Lower leg skin (tissue), 4 donors: ENCODE data around the gene PRIM2. TPM values are rescaled to one million over a fixed set of nuclear protein-coding genes. Genes with fewer than 3 reads are reported as not detected.

Experiments
- DNase-seq, 2 donors: peaks; one replicate each; pipeline ENCODE4 v3.0.0-alpha.2; 2019; ENCODE audit warnings: low spot score in 2 of 2
- H3K4me3 ChIP-seq: fragments of 200-600 bp; sonication (generic); 2 replicates; pipeline ENCODE4 v1.5.1; 2017; ENCODE audit warnings: mild to moderate bottlenecking, low read depth; ENCODE audit not compliant: poor library complexity, severe bottlenecking
- CTCF ChIP-seq, 3 donors: fragments of 450-650 bp; IDR thresholded peaks; one replicate each; pipeline ENCODE4 v1.5.1; 2016; ENCODE audit warnings: antibody characterized with exemption in 3 of 3, mild to moderate bottlenecking in 3 of 3, moderate library complexity in 2 of 3
- POLR2A ChIP-seq, 2 donors: fragments of 450-650 bp; IDR thresholded peaks; one replicate each; pipeline ENCODE4 v1.6.1; 2016 to 2017; ENCODE audit warnings: antibody characterized with exemption in 2 of 2, mild to moderate bottlenecking in 1 of 2, moderate library complexity in 1 of 2
- WGBS, 2 donors: methylation state at CpG; one replicate each; pipeline ENCODE4 v1.1.5; 2018; 5-methylcytosine and 5-hydroxymethylcytosine counted together
- intact Hi-C: fragments of 100-400 bp; cut with DNase I; formaldehyde crosslinking; loops from one replicate; pipeline ENCODE4 v1.15.0; 2023; ENCODE audit warnings: low total_unique reads
- total RNA-seq, 4 donors: library from RNA; depleted of rRNA; stranded (reverse); fragments of >200 nt; gene quantifications; one replicate each; pipeline ENCODE4 v1.1.0, GENCODE V29; 2016

Gene PRIM2
- total RNA-seq, 4 donors from 2014 or later, result 6.4 to 9.7 (median 6.7) TPM

GRCh38 chr6:57297505-57297904 is 19.9 kb upstream of the PRIM2 start:
- intact Hi-C loops, result no loop called here
- TF ChIP-seq POLR2A (IDR thresholded peaks at IDR 0.05) (no peak), CTCF (IDR thresholded peaks at IDR 0.05) (no peak)
- H3K4me3 ChIP-seq, result no peak overlapping the region
- no peak for DNase-seq
- WGBS, 2 donors, result 68 to 89% methylated on average over 1 of the region's 1 CpG

DNA sequence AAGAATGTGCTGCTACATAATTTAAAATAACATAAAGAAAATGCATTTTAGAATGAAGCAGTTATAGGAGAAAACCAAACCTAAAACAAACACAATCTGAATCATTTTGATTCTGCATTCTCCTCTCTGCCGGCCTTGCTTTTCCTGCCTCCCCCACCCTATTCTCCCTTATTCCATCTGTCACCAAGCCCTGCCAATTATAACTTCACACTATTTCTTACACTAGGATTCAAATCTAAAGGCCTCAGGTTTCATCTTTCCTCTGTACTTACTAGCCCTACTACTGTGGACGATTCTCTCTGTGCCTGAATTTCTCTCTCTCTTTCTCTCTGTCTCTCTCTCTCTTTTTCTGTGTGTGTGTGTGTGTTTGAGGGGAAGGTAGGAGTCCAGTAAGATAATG is 18.7 kb upstream of the PRIM2 start:
- H3K4me3 ChIP-seq, result no peak overlapping the region
- TF ChIP-seq CTCF (IDR thresholded peaks at IDR 0.05) (no peak), POLR2A (IDR thresholded peaks at IDR 0.05) (no peak)
- 68 to 73% methylated on average over 2 of the region's 2 CpGs for WGBS, 2 donors
- intact Hi-C loops, result no loop called here
- no peak for DNase-seq

GRCh38 chr6:57301757-57302156 is 15.7 kb upstream of the PRIM2 start:
- DNase-seq, result no peak
- intact Hi-C loops, result no loop called here
- TF ChIP-seq CTCF (IDR thresholded peaks at IDR 0.05), result no peak
- no peak for TF ChIP-seq POLR2A (IDR thresholded peaks at IDR 0.05)
- H3K4me3 ChIP-seq, result no peak overlapping the region
- 84 to 89% methylated on average over 1 of the region's 1 CpG for WGBS, 2 donors

DNA sequence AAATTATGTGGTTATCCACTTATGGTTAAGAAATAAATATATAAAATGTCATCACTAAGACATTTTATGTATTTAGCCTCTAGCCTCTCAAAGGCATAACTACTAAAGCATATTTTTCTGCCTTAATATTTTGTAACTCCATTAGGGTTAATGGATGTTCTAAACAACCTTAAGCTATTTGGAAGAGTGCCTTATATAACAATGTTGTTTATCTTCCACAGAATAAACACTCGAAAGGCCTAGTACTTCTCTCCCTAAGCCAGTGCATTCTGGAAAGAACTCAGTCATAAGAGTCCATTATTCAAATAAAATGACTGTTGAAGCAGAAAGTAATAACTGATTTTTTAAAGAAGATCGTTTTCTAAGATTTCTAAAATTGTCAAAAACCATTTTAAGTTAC is 15.0 kb upstream of the PRIM2 start:
- intact Hi-C loops, result no loop called here
- no peak for DNase-seq
- WGBS, 2 donors, result 67 to 68% methylated on average over 2 of the region's 2 CpGs
- H3K4me3 ChIP-seq, result no peak overlapping the region
- TF ChIP-seq CTCF (IDR thresholded peaks at IDR 0.05) (no peak), POLR2A (IDR thresholded peaks at IDR 0.05) (no peak)

GRCh38 chr6:57303931-57304681 is 13.3 kb upstream of the PRIM2 start:
- 74 to 87% methylated on average over 1 of the region's 1 CpG for WGBS, 2 donors
- intact Hi-C loops, result no loop called here

More at GRCh38 chr6:57303931-57304681, 13.3 kb upstream of the PRIM2 start:
- H3K4me3 ChIP-seq, result no peak overlapping the region
- no peak for TF ChIP-seq CTCF (IDR thresholded peaks at IDR 0.05)
- TF ChIP-seq POLR2A (IDR thresholded peaks at IDR 0.05), result no peak
- no peak for DNase-seq
